HFFc6 (cell line): ENCODE measurements around the gene ADAD2. TPM values are rescaled to one million over a fixed set of nuclear protein-coding genes. Genes with fewer than 3 reads are reported as not detected.

Experiments
- DNase-seq: peaks from one replicate; pipeline ENCODE4 v3.0.0-alpha.2; 2018
- H3K27ac Mint-ChIP-seq: 2 replicates; pipeline ENCODE4 v1.8.0; 2020; ENCODE audit warnings: mild to moderate bottlenecking, mixed read lengths
- H3K27me3 Mint-ChIP-seq: 2 replicates; pipeline ENCODE4 v1.8.0; 2021; ENCODE audit warnings: mild to moderate bottlenecking, moderate library complexity, mixed read lengths; ENCODE audit not compliant: insufficient read depth
- H3K36me3 Mint-ChIP-seq: 2 replicates; pipeline ENCODE4 v1.8.0; 2021; ENCODE audit warnings: low read depth, mixed read lengths
- H3K4me1 Mint-ChIP-seq: 2 replicates; pipeline ENCODE4 v1.8.0; 2020; ENCODE audit warnings: low read depth, mixed read lengths
- H3K4me3 Mint-ChIP-seq: 2 replicates; pipeline ENCODE4 v1.8.0; 2020; ENCODE audit warnings: mild to moderate bottlenecking, moderate library complexity, mixed read lengths
- H3K9me3 Mint-ChIP-seq: 2 replicates; pipeline ENCODE4 v1.8.0; 2020; ENCODE audit warnings: mild to moderate bottlenecking, mixed read lengths
- total RNA-seq, 6 experiments: library from RNA; stranded (reverse); fragmentation: NEBNext Ultra II Directional; extraction: Animal tissue kit (Norgen Biotek cat#: 25700); gene quantifications; 2 replicates in 1 of 6; 3 replicates in 5 of 6; pipeline ENCODE4 v1.2.3, GENCODE V29; 2021
- TF ChIP-seq, protein P1 (sequence below): fragments of 200-600 bp; sonication (generic); IDR thresholded peaks from 2 replicates; pipeline ENCODE4 v1.5.0; 2021; ENCODE audit warnings: antibody characterized with exemption, mild to moderate bottlenecking

ADAD2 gene
- total RNA-seq, 6 experiments from 2014 or later, result not detected

DNA sequence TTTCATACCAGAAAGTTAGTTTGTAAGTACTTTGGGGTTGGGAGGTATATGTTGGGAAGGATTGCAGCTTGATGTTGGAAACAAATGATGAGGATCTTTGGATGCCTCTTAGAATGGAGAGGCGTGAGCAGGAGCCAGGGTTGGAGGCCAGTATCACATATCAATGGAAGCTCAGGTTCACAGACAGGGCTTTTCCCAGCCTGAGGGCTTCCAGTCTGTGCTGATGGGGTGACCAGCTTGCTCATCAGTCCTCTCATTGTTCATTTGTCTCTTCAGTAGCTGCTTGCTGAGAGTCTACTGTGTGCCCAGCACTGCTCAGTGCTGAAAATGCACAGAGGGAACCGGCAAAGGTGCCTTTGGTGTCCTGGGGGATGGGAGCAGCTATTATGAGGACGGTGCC is 40.0 kb upstream of the ADAD2 start:
- no peaks in the 10 kb centered on the region for H3K9me3 Mint-ChIP-seq
- H3K36me3 Mint-ChIP-seq, result no peaks in the 10 kb centered on the region
- peaks cover 15% of the 10 kb centered on the region for H3K27me3 Mint-ChIP-seq
- TF ChIP-seq, protein P1, sequence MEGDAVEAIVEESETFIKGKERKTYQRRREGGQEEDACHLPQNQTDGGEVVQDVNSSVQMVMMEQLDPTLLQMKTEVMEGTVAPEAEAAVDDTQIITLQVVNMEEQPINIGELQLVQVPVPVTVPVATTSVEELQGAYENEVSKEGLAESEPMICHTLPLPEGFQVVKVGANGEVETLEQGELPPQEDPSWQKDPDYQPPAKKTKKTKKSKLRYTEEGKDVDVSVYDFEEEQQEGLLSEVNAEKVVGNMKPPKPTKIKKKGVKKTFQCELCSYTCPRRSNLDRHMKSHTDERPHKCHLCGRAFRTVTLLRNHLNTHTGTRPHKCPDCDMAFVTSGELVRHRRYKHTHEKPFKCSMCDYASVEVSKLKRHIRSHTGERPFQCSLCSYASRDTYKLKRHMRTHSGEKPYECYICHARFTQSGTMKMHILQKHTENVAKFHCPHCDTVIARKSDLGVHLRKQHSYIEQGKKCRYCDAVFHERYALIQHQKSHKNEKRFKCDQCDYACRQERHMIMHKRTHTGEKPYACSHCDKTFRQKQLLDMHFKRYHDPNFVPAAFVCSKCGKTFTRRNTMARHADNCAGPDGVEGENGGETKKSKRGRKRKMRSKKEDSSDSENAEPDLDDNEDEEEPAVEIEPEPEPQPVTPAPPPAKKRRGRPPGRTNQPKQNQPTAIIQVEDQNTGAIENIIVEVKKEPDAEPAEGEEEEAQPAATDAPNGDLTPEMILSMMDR, result no peak
- DNase-seq, result no peak
- no peak overlapping the region for H3K4me3 Mint-ChIP-seq
- H3K4me1 Mint-ChIP-seq, result no peaks in the 10 kb centered on the region
- H3K27ac Mint-ChIP-seq, result no peak overlapping the region

DNA sequence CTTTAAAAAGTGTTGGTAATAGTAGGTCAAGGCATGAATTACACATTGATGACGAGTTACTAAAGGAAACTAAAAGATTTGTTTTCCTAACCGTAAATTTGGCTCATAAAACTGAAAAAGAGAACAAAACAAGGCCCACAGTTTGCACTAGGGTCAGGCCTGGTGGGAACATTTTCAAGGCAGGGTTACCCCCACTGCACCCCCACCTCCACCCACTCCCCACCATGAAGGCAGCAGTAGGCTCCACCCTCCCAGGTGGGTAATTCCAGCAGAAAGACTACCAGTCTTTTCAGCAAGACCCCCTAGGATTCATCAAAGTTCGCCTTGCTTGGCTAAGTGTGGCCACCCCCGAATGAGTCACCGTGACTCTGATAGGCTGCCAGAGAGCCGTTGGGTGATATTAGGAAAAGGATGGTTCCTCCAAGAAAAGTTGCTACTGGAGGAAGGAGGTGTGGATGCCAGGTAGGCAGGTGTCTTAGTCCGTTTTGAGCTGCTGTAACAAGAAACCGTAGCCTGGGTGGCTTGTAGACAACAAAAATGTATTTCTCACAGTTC is 37.2 kb upstream of the ADAD2 start:
- Mint-ChIP-seq H3K9me3 (no peaks in the 10 kb centered on the region), H3K4me3 (no peak overlapping the region), H3K36me3 (no peaks in the 10 kb centered on the region), H3K27ac (no peak overlapping the region), H3K27me3 (peaks cover 22% of the 10 kb centered on the region), H3K4me1 (peaks cover 12% of the 10 kb centered on the region)
- TF ChIP-seq, protein P1, result no peak
- DNase-seq, result no peak

DNA sequence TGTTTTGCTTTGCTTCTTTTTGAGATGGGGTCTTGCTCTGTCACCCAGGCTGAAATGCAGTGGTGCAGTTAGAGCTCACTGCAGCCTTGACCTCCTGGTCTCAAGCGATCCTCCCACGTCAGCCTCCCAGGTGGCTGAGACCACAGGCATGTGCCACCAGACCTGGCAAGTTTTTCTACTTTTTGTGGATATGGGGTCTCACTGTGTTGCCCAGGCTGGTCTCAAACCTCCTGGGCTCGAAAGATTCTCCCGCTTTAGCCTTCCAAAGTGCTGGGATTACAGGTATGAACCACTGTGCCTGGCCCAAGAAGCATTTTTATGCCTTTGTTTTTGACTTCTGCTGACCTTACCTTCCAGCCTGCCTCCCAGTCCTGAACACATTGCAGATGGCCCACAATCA is 35.7 kb upstream of the ADAD2 start:
- peaks cover 26% of the 10 kb centered on the region for H3K4me1 Mint-ChIP-seq

DNA sequence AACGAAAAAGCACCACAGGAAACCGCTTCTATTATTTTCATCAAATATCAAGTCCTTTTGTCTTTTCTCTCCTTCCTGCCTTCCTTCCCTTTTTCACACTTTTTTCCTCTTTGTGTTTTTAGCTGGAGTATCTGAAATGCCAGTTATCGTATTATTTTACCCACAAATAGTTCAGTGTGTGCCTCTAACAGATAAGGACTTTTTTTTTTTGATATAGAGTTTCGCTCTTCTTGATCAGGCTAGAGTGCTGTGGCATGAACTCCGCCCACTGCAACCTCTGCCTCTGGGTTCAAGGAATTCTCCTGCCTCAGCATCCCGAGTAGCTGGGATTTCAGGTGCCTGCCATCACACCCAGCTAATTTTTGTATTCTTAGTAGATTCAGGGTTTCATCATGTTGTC is 35.2 kb upstream of the ADAD2 start:
- no peak for DNase-seq
- H3K27ac Mint-ChIP-seq, result no peak overlapping the region
- H3K36me3 Mint-ChIP-seq, result no peaks in the 10 kb centered on the region

More for the DNA sequence above, 35.7 kb upstream of the ADAD2 start:
- peaks cover 21% of the 10 kb centered on the region for H3K27me3 Mint-ChIP-seq
- H3K36me3 Mint-ChIP-seq, result no peaks in the 10 kb centered on the region
- no peak overlapping the region for H3K27ac Mint-ChIP-seq
- H3K4me3 Mint-ChIP-seq, result no peak overlapping the region
- TF ChIP-seq, protein P1, result no peak
- DNase-seq, result no peak
- no peaks in the 10 kb centered on the region for H3K9me3 Mint-ChIP-seq

DNA sequence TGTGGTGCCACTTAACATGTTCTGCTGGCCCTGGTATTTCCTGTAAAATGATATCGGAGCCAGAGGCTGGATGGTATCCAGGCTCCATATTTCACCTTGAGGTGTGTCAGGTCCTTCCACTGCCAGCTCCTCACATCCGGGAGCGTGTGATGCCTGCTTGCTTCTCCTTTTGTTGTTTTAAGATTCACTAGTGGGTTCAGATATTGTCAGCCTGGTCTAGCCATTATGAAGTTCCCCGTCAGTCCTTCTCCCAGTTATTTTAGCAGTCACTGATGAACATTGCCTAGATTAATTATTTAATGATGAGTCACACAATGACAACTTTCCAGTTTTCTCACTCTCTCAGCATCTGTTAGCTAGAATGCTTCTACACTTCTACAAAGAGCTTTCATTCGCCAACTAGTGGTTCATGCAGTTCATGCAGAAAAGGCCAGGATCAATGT is 34.6 kb upstream of the ADAD2 start:
- Mint-ChIP-seq H3K4me1 (peaks cover 26% of the 10 kb centered on the region), H3K27ac (no peak overlapping the region), H3K27me3 (peaks cover 20% of the 10 kb centered on the region), H3K36me3 (no peaks in the 10 kb centered on the region), H3K9me3 (no peaks in the 10 kb centered on the region), H3K4me3 (no peak overlapping the region)
- DNase-seq, result peak; percentile 10
- TF ChIP-seq, protein P1, result peak; percentile 39; the same call in 1 of the 2 replicates

More for the DNA sequence above, 35.2 kb upstream of the ADAD2 start:
- peaks cover 26% of the 10 kb centered on the region for H3K4me1 Mint-ChIP-seq
- no peak overlapping the region for H3K4me3 Mint-ChIP-seq
- TF ChIP-seq, protein P1, result no peak
- no peaks in the 10 kb centered on the region for H3K9me3 Mint-ChIP-seq
- H3K27me3 Mint-ChIP-seq, result peaks cover 22% of the 10 kb centered on the region
